K562 (cell line): Measurements from ENCODE around the gene PET100. TPM values are rescaled to one million over a fixed set of nuclear protein-coding genes. Genes with fewer than 3 reads are reported as not detected.
A peak's percentile ranks its signal among the peaks of the same experiment; 100 is the strongest.

ENCODE experiments used
- AFF1 ChIP-seq, 2 experiments: fragments of 450-650 bp; IDR thresholded peaks; 2 replicates each; pipeline ENCODE4 v1.6.1; 2018; ENCODE audit warnings: mild to moderate bottlenecking in 2 of 2, low read depth in 1 of 2; ENCODE audit not compliant: partially characterized antibody in 2 of 2
- CBX1 ChIP-seq: sonication (generic); IDR thresholded peaks from 2 replicates; pipeline ENCODE4 v1.6.1; 2016; ENCODE audit warnings: antibody characterized with exemption, low read depth, mild to moderate bottlenecking
- CBX5 ChIP-seq: IDR thresholded peaks from 2 replicates; pipeline ENCODE4 v1.6.1; 2014; ENCODE audit warnings: low read depth, borderline replicate concordance
- CEBPG ChIP-seq, 3 experiments: fragments of 200-800 bp in 1 of 3; sonication (Bioruptor generic) in 1 of 3; sonication (generic) in 1 of 3; formaldehyde crosslinking in 1 of 3; IDR thresholded peaks in 2 of 3; conservative IDR thresholded peaks in 1 of 3; 2 replicates each; pipeline versions ENCODE4 v1.6.1 to v1.8.0; 2016 to 2022; ENCODE audit warnings: missing compliant biosample characterization in 2 of 3, missing genetic modification characterization in 2 of 3, mild to moderate bottlenecking in 1 of 3, missing genetic modification reagents in 1 of 3
- E2F6 ChIP-seq, 2 experiments: IDR thresholded peaks; 2 replicates each; pipeline ENCODE4 v1.6.1; 2011; ENCODE audit warnings: borderline replicate concordance in 1 of 2, control low read depth in 1 of 2, low read depth in 1 of 2, low read length in 1 of 2, mild to moderate bottlenecking in 1 of 2, mixed read lengths in 1 of 2, moderate library complexity in 1 of 2; ENCODE audit not compliant: insufficient read depth in 1 of 2, insufficient read length in 1 of 2, poor library complexity in 1 of 2, severe bottlenecking in 1 of 2; ENCODE audit errors: extremely low read depth in 1 of 2
- FOXM1 ChIP-seq, 2 experiments: fragments of 450-650 bp in 1 of 2; sonication (generic) in 1 of 2; formaldehyde crosslinking in 1 of 2; IDR thresholded peaks; 2 replicates each; pipeline versions ENCODE4 v1.6.1 to v1.9.0; 2017 to 2022; ENCODE audit warnings: low read depth in 2 of 2, mild to moderate bottlenecking in 2 of 2, missing genetic modification reagents in 1 of 2, moderate library complexity in 1 of 2
- PHF8 ChIP-seq: fragments of 200-600 bp; sonication (generic); IDR thresholded peaks from 2 replicates; pipeline ENCODE4 v1.6.1; 2012; ENCODE audit warnings: mixed run types, mild to moderate bottlenecking, inconsistent platforms, low read length, moderate library complexity, borderline replicate concordance
- POLR2H ChIP-seq: IDR thresholded peaks from 2 replicates; pipeline ENCODE4 v1.6.1; 2016; ENCODE audit warnings: missing genetic modification characterization, low read depth, mild to moderate bottlenecking, control low read depth, missing compliant biosample characterization, moderate library complexity
- SP1 ChIP-seq: sonication (generic); formaldehyde crosslinking; IDR thresholded peaks from 2 replicates; pipeline ENCODE4 v1.8.1; 2022; ENCODE audit warnings: mild to moderate bottlenecking, missing genetic modification reagents
- TFAM ChIP-seq: fragments of 250-450 bp; sonication (Bioruptor Pico); conservative IDR thresholded peaks from 2 replicates; pipeline ENCODE4 v1.5.0; 2021; ENCODE audit warnings: mild to moderate bottlenecking, moderate library complexity
- UBTF ChIP-seq, 2 experiments: IDR thresholded peaks; 2 replicates each; pipeline ENCODE4 v1.6.1; 2012; ENCODE audit warnings: improper control_type of control experiment in 2 of 2, low read depth in 2 of 2, low read length in 2 of 2, borderline replicate concordance in 1 of 2
- ZBTB2 ChIP-seq: fragments of 450-650 bp; IDR thresholded peaks from 2 replicates; pipeline ENCODE4 v1.6.1; 2016; ENCODE audit warnings: antibody characterized with exemption
- ZBTB7A ChIP-seq: IDR thresholded peaks from 2 replicates; pipeline ENCODE4 v1.6.1; 2011; ENCODE audit warnings: low read depth, mild to moderate bottlenecking, low read length, moderate library complexity, borderline replicate concordance; ENCODE audit not compliant: control insufficient read depth
- polyA plus RNA-seq, 8 experiments: library from polyadenylated mRNA; depleted of rRNA in 4 of 8; stranded (reverse) in 5 of 8; unstranded in 3 of 8; fragments of >200 nt; fragmentation: Nextera tagmentation in 2 of 8; fragmentation: Illumina TruSeq in 1 of 8; extraction: Ambion mirVana in 2 of 8; extraction: Trizol in 1 of 8; gene quantifications; 2 replicates each; pipeline versions ENCODE4 v1.2.1 to v1.2.3, GENCODE V29; 2011 to 2014; ENCODE audit warnings: inconsistent platforms in 1 of 8, missing spikeins in 1 of 8
- total RNA-seq, 7 experiments: library from RNA; depleted of rRNA in 6 of 7; stranded (reverse); fragments of >200 nt in 6 of 7; fragmentation: Illumina TruSeq in 2 of 7; extraction: Trizol in 2 of 7; gene quantifications; 2 replicates each; pipeline versions ENCODE4 v1.2.1 to v1.2.3, GENCODE V29; 2011 to 2021; ENCODE audit warnings: low replicate concordance in 1 of 7

PET100 gene
- total and polyA plus RNA-seq, 9 of the 15 experiments (the other 6 are each of a cell fraction or from before 2014, with no cell fraction given), result 62.3 to 351 (median 98.3) TPM

- TF ChIP-seq CBX1 (peak; percentile 70), E2F6 (IDR thresholded peaks at IDR 0.05; ENCODE audit: borderline replicate concordance in 1 of 2, extremely low read depth in 1 of 2, insufficient read depth in 1 of 2, insufficient read length in 1 of 2, low read depth in 1 of 2, low read length in 1 of 2, poor library complexity in 1 of 2, severe bottlenecking in 1 of 2) (peak; percentile 93 to 98), TFAM (CRISPR knock-in tag) (no peak), AFF1 (IDR thresholded peaks at IDR 0.05; ENCODE audit: low read depth in 1 of 2, partially characterized antibody in 2 of 2) (no peak), SP1 (CRISPR knock-in tag) (peak; percentile 78), CEBPG (CRISPR knock-in tag; IDR thresholded peaks at IDR 0.05) (peak; percentile 47; the same call in 1 of the 2 replicates), CEBPG (tag; conservative IDR thresholded peaks at IDR 0.05 in 1 of 2, IDR thresholded peaks at IDR 0.05 in 1 of 2) (no peak; a peak in 1 of 4 replicates), POLR2H (tag) (peak; percentile 52; the same call in 1 of the 2 replicates), FOXM1 (IDR thresholded peaks at IDR 0.05; ENCODE audit: low read depth) (no peak), FOXM1 (CRISPR knock-in tag; IDR thresholded peaks at IDR 0.05; ENCODE audit: low read depth) (peak; percentile 57; the same call in 1 of the 2 replicates), ZBTB2 (peak; percentile 57; the same call in 1 of the 2 replicates), ZBTB7A (peak; percentile 47; the same call in 1 of the 2 replicates), CBX5 (0 out of 2 replicates have a peak, but pooled peaks have one; percentile 15), PHF8 (peak; percentile 68; the same call in 1 of the 2 replicates), UBTF (IDR thresholded peaks at IDR 0.05; ENCODE audit: borderline replicate concordance in 1 of 2, low read depth in 2 of 2, low read length in 2 of 2) (0 out of 4 replicates have a peak, but pooled peaks of 1 of the 2 experiments have one; percentile 42)
These were observed 7.2 kb downstream of the PET100 start, which contains the start of gene STXBP2 (continued) for GRCh38 chr19:7636691-7637373.
